CD4-positive, alpha-beta T cell treated with Interleukin-4 for 1 hour (primary cell): ENCODE results near the gene TP73.
A peak's percentile ranks its signal among the peaks of the same experiment; 100 is the strongest.

Experiments
- DNase-seq, 2 donors: peaks; one replicate each; pipeline ENCODE4 v3.0.0-alpha.2; 2020 to 2022

The TP73 gene

DNA sequence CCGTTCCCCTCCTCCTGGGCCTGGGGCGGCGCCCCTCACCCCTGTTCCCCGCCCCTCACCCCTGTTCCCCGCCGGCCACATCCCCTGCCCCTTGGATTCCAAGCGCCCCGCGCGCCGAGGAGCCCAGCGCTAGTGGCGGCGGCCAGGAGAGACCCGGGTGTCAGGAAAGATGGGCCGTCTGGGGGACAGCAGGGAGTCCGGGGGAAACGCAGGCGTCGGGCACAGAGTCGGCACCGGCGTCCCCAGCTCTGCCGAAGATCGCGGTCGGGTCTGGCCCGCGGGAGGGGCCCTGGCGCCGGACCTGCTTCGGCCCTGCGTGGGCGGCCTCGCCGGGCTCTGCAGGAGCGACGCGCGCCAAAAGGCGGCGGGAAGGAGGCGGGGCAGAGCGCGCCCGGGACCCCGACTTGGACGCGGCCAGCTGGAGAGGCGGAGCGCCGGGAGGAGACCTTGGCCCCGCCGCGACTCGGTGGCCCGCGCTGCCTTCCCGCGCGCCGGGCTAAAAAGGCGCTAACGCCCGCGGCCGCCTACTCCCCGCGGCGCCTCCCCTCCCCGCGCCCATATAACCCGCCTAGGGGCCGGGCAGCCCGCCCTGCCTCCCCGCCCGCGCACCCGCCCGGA lies at the start of gene TP73:
TSS of gene TP73 (plus strand) at position 587 of the 618 bp plus-strand sequence. CDS start 29,850 bp downstream, outside the sequence.
- peak in 1 of 2 donors; percentile 4 for DNase-seq

GRCh38 chr1:3603156-3603555 lies 49.2 kb upstream of the TP73 start:
- DNase-seq: no peak

DNA sequence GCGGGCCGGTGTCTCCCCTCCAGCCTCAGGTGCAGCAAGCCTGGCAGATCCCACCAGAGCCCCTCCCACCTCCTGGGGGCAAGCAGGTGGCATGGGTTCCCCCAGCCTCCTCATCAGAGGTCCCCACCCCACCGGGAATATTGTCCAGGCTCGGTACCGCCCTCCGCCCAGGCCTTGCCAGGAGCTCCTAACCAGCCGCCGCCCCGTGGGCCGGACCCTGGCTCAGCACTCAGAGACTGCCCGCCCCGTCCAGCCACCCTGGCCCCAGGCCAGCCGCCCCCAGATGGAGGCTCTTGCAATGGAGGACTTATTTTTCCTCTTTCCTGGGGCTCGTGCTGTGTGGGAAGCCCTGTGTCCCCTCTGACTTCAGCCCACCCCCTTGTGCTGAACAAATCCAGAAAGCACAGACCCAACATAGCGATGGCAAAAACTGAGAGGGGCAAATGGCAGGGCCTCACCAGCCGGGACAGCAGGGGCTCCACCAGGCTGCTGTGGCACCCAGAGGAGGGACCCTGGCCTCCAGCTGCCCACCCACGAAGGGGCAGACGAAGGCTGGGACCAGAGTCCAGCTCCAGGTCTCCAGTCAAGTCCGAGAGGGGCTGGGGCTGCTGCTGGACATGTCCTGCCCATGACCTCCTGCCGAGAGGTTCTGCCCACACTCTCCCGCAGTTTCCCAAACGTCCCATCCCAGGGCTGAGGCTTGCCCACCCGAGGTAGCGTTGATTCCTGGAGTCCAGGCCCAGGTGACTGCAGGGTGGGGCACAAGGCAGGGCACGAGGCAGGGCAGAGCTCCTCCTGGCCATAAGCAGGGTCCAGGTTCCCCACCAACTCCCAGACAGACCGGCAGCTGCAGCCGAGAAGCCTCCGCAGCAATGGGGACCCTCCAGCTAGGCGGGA lies 48.5 kb upstream of the TP73 start:
- DNase-seq: no peak

- no peak for DNase-seq
These were observed 47.8 kb upstream of the TP73 start for GRCh38 chr1:3604468-3604974.

DNA sequence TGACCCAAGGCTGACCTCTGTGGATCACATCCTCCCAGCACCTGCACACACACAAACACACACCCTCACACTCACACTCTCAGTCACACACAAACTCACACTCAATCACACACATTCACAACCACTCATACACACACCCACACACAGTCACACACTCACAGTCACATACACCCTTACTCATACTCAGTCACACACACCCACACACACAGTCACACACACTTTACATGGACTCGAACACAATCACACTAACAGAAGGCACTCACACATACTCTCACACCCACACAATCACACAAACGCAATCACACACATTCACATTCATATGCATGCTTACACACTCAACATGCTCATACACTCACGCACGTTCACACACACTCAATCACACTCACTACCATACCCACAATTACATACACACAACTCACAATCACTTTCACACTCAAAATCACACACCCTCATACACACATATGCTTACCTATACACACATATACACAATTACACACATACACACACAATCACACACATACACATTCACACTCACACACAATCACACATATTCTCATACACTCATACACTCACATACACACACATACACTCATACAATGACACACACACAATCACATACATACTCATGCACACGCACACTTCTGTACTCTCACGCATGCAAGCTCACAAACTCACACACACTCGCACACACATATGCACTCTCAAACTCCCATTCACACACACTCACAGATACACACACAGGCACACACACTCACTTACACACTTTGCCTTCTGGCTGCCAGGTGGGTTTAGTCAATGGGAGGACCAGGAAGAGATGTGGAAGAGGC lies 47.1 kb upstream of the TP73 start:
- DNase-seq: no peak

- DNase-seq: no peak
These were observed 45.3 kb upstream of the TP73 start for GRCh38 chr1:3606779-3607702.

DNA sequence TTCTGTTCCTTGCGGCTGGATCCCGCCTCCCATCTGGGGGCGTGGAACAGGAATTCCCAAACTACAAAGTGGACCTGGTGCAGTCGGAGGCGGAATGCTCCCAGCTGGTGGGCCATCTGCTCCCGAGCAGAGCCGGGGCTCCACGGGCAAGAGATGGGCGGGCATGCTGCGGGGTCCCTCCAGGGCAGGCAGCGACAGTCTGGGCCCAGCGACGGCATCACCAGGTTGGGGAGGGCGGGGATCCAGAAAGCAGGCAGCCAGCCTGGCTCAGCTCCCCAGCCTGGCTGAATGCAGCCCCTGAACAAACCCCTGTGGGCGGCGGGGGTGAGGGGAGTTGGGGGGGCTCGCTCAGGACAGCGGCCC lies 44.6 kb upstream of the TP73 start:
- no peak for DNase-seq

GRCh38 chr1:3608154-3608553 lies 44.2 kb upstream of the TP73 start:
- DNase-seq: no peak

GRCh38 chr1:3609016-3609768 lies 43.1 kb upstream of the TP73 start:
- no peak for DNase-seq

GRCh38 chr1:3609769-3610526 lies 42.4 kb upstream of the TP73 start:
- DNase-seq: no peak

DNA sequence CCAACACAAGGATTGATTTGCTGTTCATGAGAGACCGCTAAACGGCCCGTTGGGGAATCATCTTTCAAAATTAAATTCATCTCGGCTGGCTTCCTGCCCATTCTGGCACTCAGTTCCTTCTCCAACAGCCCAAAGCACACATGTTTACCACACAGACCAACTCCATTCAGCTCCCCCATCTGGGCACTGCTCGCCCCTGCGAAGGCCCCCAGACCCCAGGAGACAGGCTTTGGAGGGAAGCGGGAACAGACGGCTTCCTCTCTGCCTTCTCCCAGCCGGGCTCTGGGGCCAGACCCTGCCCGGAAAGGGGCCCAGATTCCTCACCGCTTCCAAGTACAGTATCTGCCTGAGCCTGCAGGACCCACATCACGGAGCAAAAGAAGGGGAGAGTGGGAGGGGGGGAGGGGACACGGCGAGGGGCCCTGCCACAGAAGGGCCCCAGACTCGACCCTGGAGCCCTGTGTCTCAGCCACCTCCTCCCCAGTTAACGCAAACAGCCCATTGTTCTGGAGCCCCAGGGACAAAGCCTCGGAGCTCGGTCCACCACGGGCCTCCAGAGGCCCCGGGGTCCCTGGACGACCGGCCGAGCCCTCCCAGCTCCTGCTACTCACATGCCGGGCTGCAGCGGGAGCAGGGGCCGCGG lies 41.7 kb upstream of the TP73 start:
- no peak for DNase-seq

- peak; percentile 65 to 69 for DNase-seq
These were observed 40.9 kb upstream of the TP73 start, which contains the start of gene MEGF6 for GRCh38 chr1:3611170-3612019. TSS of gene MEGF6 (minus strand) at chr1:3611508. CDS start at chr1:3611268, 240 bp downstream.

DNA sequence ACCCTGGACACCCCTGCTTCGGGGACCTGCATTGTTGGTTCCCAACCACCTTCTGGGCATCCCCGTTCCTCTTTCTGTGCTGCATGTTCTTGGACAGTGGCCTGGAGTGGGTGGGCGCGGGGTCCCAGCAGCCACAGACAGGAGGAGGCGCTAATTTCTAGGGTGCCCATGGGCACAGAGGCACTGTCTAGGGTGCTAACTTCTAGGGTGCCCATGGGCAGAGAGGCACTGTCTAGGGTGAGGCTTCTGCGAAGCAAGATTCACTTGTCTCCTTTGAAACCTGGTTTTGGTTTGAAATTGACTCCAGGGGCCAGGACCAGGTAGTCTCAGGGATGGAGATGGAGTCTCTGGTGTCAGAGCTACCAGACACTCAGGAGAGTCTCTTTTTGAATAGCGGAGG lies 40.2 kb upstream of the TP73 start:
- DNase-seq: no peak

- no peak for DNase-seq
These were observed 37.3 kb upstream of the TP73 start for GRCh38 chr1:3614755-3615742.

- DNase-seq: no peak
These were observed 35.5 kb upstream of the TP73 start for GRCh38 chr1:3616861-3617260.

GRCh38 chr1:3617806-3618345 lies 34.4 kb upstream of the TP73 start:
- no peak for DNase-seq

- DNase-seq: no peak
These were observed 33.8 kb upstream of the TP73 start for GRCh38 chr1:3618531-3618880.
